ENCODE measurements around the gene ATP2B2.
"Not testable (repeated sequence)": the region's sequence is repeated elsewhere in the genome, so short reads cannot be mapped to it uniquely, and the experiment has no call there.

The ATP2B2 gene

GRCh38 chr3:10303105-10303504 is 202.3 kb downstream of the ATP2B2 start:
- Histone ChIP-seq H3K4me3 (ENCODE audit: low read length) (no peak overlapping the region), H3K27me3 (ENCODE audit: control insufficient read depth, insufficient read depth, low read length) (no peaks in the 10 kb centered on the region), H3K4me1 (ENCODE audit: control insufficient read depth, insufficient read depth, low read length) (no peaks in the 10 kb centered on the region), H3K36me3 (ENCODE audit: insufficient read depth, low read length) (peaks cover 89% of the 10 kb centered on the region), H3K9me3 (replicated peaks; ENCODE audit: low read length) (no peaks in the 10 kb centered on the region), H3K9ac (ENCODE audit: low read depth, low read length) (no peak overlapping the region), H3K4me2 (ENCODE audit: low read length) (no peak overlapping the region)

GRCh38 chr3:10300087-10300486 is 205.3 kb downstream of the ATP2B2 start:
- H3K36me3 ChIP-seq (ENCODE audit: insufficient read depth, low read length) = peaks cover 60% of the 10 kb centered on the region
- H3K9me3 ChIP-seq (replicated peaks; ENCODE audit: low read length) = no peaks in the 10 kb centered on the region
- H3K4me2 ChIP-seq (ENCODE audit: low read length) = no peak overlapping the region
- no peaks in the 10 kb centered on the region for H3K4me1 ChIP-seq (ENCODE audit: control insufficient read depth, insufficient read depth, low read length)
- no peak overlapping the region for H3K9ac ChIP-seq (ENCODE audit: low read depth, low read length)
- no peaks in the 10 kb centered on the region for H3K27me3 ChIP-seq (ENCODE audit: control insufficient read depth, insufficient read depth, low read length)
- H3K4me3 ChIP-seq (ENCODE audit: low read length) = no peak overlapping the region

GRCh38 chr3:10299679-10300078 is 205.7 kb downstream of the ATP2B2 start:
- Histone ChIP-seq H3K9ac (ENCODE audit: low read depth, low read length) (no peak overlapping the region), H3K4me1 (ENCODE audit: control insufficient read depth, insufficient read depth, low read length) (no peaks in the 10 kb centered on the region), H3K9me3 (replicated peaks; ENCODE audit: low read length) (no peaks in the 10 kb centered on the region), H3K27me3 (ENCODE audit: control insufficient read depth, insufficient read depth, low read length) (no peaks in the 10 kb centered on the region), H3K4me2 (ENCODE audit: low read length) (no peak overlapping the region), H3K4me3 (ENCODE audit: low read length) (no peak overlapping the region), H3K36me3 (ENCODE audit: insufficient read depth, low read length) (peaks cover 56% of the 10 kb centered on the region)

- Histone ChIP-seq H3K9ac (ENCODE audit: low read depth, low read length) (no peak overlapping the region), H3K4me2 (ENCODE audit: low read length) (no peak overlapping the region), H3K4me3 (ENCODE audit: low read length) (no peak overlapping the region), H3K36me3 (ENCODE audit: insufficient read depth, low read length) (peaks cover 54% of the 10 kb centered on the region), H3K27me3 (ENCODE audit: control insufficient read depth, insufficient read depth, low read length) (no peaks in the 10 kb centered on the region), H3K4me1 (ENCODE audit: control insufficient read depth, insufficient read depth, low read length) (no peaks in the 10 kb centered on the region), H3K9me3 (replicated peaks; ENCODE audit: low read length) (no peaks in the 10 kb centered on the region)
Measured at GRCh38 chr3:10299175-10299574, 206.2 kb downstream of the ATP2B2 start.

GRCh38 chr3:10298064-10298463 is 207.3 kb downstream of the ATP2B2 start:
- not testable (repeated sequence) for H3K9me3 ChIP-seq (replicated peaks; ENCODE audit: low read length); H3K4me3 ChIP-seq (ENCODE audit: low read length); H3K4me1 ChIP-seq (ENCODE audit: control insufficient read depth, insufficient read depth, low read length); H3K27me3 ChIP-seq (ENCODE audit: control insufficient read depth, insufficient read depth, low read length); H3K4me2 ChIP-seq (ENCODE audit: low read length); H3K9ac ChIP-seq (ENCODE audit: low read depth, low read length)
- peaks cover 48% of the 10 kb centered on the region for H3K36me3 ChIP-seq (ENCODE audit: insufficient read depth, low read length)

GRCh38 chr3:10294030-10294586 is 211.3 kb downstream of the ATP2B2 start:
- H3K36me3 ChIP-seq (ENCODE audit: insufficient read depth, low read length) = peaks cover 32% of the 10 kb centered on the region
- no peak overlapping the region for H3K4me2 ChIP-seq (ENCODE audit: low read length)
- H3K27me3 ChIP-seq (ENCODE audit: control insufficient read depth, insufficient read depth, low read length) = no peaks in the 10 kb centered on the region
- H3K9me3 ChIP-seq (replicated peaks; ENCODE audit: low read length) = no peaks in the 10 kb centered on the region
- H3K9ac ChIP-seq (ENCODE audit: low read depth, low read length) = no peak overlapping the region
- no peak overlapping the region for H3K4me3 ChIP-seq (ENCODE audit: low read length)
- no peaks in the 10 kb centered on the region for H3K4me1 ChIP-seq (ENCODE audit: control insufficient read depth, insufficient read depth, low read length)

GRCh38 chr3:10292505-10293419 is 212.6 kb downstream of the ATP2B2 start, which contains the start of gene GHRL:
GHRL (minus strand) TSS chr3:10292947; CDS start chr3:10290180, 2,767 bp downstream.
- H3K36me3 ChIP-seq (ENCODE audit: insufficient read depth, low read length) = peaks cover 41% of the 10 kb centered on the region
- H3K27me3 ChIP-seq (ENCODE audit: control insufficient read depth, insufficient read depth, low read length) = no peaks in the 10 kb centered on the region
- H3K9ac ChIP-seq (ENCODE audit: low read depth, low read length) = no peak within 1 kb of the TSS
- no peak within 1 kb of the TSS for H3K4me2 ChIP-seq (ENCODE audit: low read length)
- no peaks in the 10 kb centered on the region for H3K9me3 ChIP-seq (replicated peaks; ENCODE audit: low read length)
- H3K4me3 ChIP-seq (ENCODE audit: low read length) = no peak within 1 kb of the TSS
- no peaks in the 10 kb centered on the region for H3K4me1 ChIP-seq (ENCODE audit: control insufficient read depth, insufficient read depth, low read length)

- peaks cover 43% of the 10 kb centered on the region for H3K36me3 ChIP-seq (ENCODE audit: insufficient read depth, low read length)
- no peak overlapping the region for H3K9ac ChIP-seq (ENCODE audit: low read depth, low read length)
- no peak overlapping the region for H3K4me2 ChIP-seq (ENCODE audit: low read length)
- H3K4me3 ChIP-seq (ENCODE audit: low read length) = no peak overlapping the region
- no peaks in the 10 kb centered on the region for H3K9me3 ChIP-seq (replicated peaks; ENCODE audit: low read length)
- peaks cover 6% of the 10 kb centered on the region for H3K4me1 ChIP-seq (ENCODE audit: control insufficient read depth, insufficient read depth, low read length)
- no peaks in the 10 kb centered on the region for H3K27me3 ChIP-seq (ENCODE audit: control insufficient read depth, insufficient read depth, low read length)
Measured at GRCh38 chr3:10291641-10292040, 213.7 kb downstream of the ATP2B2 start.

GRCh38 chr3:10290481-10291176 is 214.8 kb downstream of the ATP2B2 start:
- no peak overlapping the region for H3K9ac ChIP-seq (ENCODE audit: low read depth, low read length)
- peaks cover 53% of the 10 kb centered on the region for H3K36me3 ChIP-seq (ENCODE audit: insufficient read depth, low read length)
- peaks cover 7% of the 10 kb centered on the region for H3K4me1 ChIP-seq (ENCODE audit: control insufficient read depth, insufficient read depth, low read length)
- H3K4me3 ChIP-seq (ENCODE audit: low read length) = no peak overlapping the region
- no peaks in the 10 kb centered on the region for H3K27me3 ChIP-seq (ENCODE audit: control insufficient read depth, insufficient read depth, low read length)
- H3K9me3 ChIP-seq (replicated peaks; ENCODE audit: low read length) = no peaks in the 10 kb centered on the region
- no peak overlapping the region for H3K4me2 ChIP-seq (ENCODE audit: low read length)

- no peaks in the 10 kb centered on the region for H3K9me3 ChIP-seq (replicated peaks; ENCODE audit: low read length)
Measured at GRCh38 chr3:10289787-10290355, 215.5 kb downstream of the ATP2B2 start.

GRCh38 chr3:10289077-10289476 is 216.3 kb downstream of the ATP2B2 start:
- H3K27me3 ChIP-seq (ENCODE audit: control insufficient read depth, insufficient read depth, low read length) = no peaks in the 10 kb centered on the region

More at GRCh38 chr3:10289787-10290355, 215.5 kb downstream of the ATP2B2 start:
- no peaks in the 10 kb centered on the region for H3K27me3 ChIP-seq (ENCODE audit: control insufficient read depth, insufficient read depth, low read length)
- peaks cover 53% of the 10 kb centered on the region for H3K36me3 ChIP-seq (ENCODE audit: insufficient read depth, low read length)
- no peak overlapping the region for H3K4me2 ChIP-seq (ENCODE audit: low read length)
- peaks cover 7% of the 10 kb centered on the region for H3K4me1 ChIP-seq (ENCODE audit: control insufficient read depth, insufficient read depth, low read length)
- no peak overlapping the region for H3K4me3 ChIP-seq (ENCODE audit: low read length)
- H3K9ac ChIP-seq (ENCODE audit: low read depth, low read length) = no peak overlapping the region

More at GRCh38 chr3:10289077-10289476, 216.3 kb downstream of the ATP2B2 start:
- H3K9ac ChIP-seq (ENCODE audit: low read depth, low read length) = no peak overlapping the region
- H3K4me2 ChIP-seq (ENCODE audit: low read length) = no peak overlapping the region
- H3K4me3 ChIP-seq (ENCODE audit: low read length) = no peak overlapping the region
- H3K36me3 ChIP-seq (ENCODE audit: insufficient read depth, low read length) = peaks cover 49% of the 10 kb centered on the region
- H3K9me3 ChIP-seq (replicated peaks; ENCODE audit: low read length) = no peaks in the 10 kb centered on the region
- peaks cover 7% of the 10 kb centered on the region for H3K4me1 ChIP-seq (ENCODE audit: control insufficient read depth, insufficient read depth, low read length)
